ENCODE data around the gene TRIM47.

GRCh38 chr17:75843577-75844529, 34.5 kb downstream of the TRIM47 start, which contains the start of gene UNC13D:
- TF ChIP-seq CTCF (IDR thresholded peaks at IDR 0.05; ENCODE audit: low read length) (no peak), EZH2phosphoT487 (IDR thresholded peaks at IDR 0.05; ENCODE audit: low read length) (no peak)

Measured in MM.1S (cell line).